Astrocyte (in vitro differentiated cells and primary cell): ENCODE data around the gene FAM110D.

Experiments used
- EZH2 ChIP-seq: IDR thresholded peaks from 2 replicates; pipeline ENCODE4 v1.6.1; 2012; ENCODE audit warnings: mild to moderate bottlenecking, low read length, inconsistent platforms; ENCODE audit not compliant: insufficient read depth
- TF ChIP-seq, protein P1 (sequence below): IDR thresholded peaks from 2 replicates; pipeline ENCODE4 v1.5.1; 2011; ENCODE audit warnings: low read depth, mild to moderate bottlenecking, inconsistent platforms, low read length, moderate library complexity; ENCODE audit not compliant: insufficient read depth

DNA sequence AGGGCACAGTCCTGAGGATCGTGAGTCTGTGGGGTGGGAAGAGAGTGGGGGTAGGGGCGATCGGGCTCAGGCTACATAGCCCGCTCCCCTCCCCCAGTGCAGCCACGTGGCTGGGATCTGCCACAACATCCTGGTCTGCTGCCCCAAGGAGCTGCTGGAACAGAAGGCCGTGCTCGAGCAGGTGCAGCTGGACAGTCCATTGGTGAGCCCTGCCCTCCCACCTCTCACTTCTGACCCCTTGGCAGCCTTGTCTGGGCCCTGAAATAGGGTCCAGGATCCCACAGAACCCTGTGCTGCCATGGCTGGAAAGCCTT lies 23.5 kb downstream of the FAM110D start:
- TF ChIP-seq, protein P1, sequence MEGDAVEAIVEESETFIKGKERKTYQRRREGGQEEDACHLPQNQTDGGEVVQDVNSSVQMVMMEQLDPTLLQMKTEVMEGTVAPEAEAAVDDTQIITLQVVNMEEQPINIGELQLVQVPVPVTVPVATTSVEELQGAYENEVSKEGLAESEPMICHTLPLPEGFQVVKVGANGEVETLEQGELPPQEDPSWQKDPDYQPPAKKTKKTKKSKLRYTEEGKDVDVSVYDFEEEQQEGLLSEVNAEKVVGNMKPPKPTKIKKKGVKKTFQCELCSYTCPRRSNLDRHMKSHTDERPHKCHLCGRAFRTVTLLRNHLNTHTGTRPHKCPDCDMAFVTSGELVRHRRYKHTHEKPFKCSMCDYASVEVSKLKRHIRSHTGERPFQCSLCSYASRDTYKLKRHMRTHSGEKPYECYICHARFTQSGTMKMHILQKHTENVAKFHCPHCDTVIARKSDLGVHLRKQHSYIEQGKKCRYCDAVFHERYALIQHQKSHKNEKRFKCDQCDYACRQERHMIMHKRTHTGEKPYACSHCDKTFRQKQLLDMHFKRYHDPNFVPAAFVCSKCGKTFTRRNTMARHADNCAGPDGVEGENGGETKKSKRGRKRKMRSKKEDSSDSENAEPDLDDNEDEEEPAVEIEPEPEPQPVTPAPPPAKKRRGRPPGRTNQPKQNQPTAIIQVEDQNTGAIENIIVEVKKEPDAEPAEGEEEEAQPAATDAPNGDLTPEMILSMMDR = no peak
- no peak for TF ChIP-seq EZH2
